T1000 (cell line): ENCODE data around the gene NEMP2.
"Not testable (repeated sequence)": the region's sequence is repeated elsewhere in the genome, so short reads cannot be mapped to it uniquely, and the experiment has no call there.

ENCODE experiments used
- DNase-seq: peaks from one replicate; lab custom pipeline; 2025; ENCODE audit warnings: mixed read lengths; lab: John Stamatoyannopoulos, UW

Gene NEMP2

GRCh38 chr2:190490502-190490901, 44.0 kb downstream of the NEMP2 start:
- DNase-seq, result no peak

DNA sequence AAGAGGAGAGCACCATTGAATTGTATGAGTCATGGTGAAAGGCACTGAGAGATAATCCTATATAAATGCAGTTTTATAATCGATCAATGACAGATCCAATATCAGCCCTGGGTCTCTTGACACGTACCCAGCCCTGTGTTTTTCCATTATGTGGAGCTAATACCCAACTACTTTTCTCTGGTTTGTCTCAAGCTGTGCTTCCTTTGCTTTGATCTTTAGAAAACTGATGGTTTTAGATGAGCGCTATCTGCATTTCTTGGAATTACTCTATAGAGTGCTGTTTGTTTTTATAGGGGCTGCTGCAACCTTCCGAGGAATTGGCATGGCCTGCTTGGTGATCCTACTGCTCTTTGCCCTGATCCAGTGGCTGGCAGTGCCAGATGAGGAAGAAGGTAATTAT, 45.0 kb downstream of the NEMP2 start:
- DNase-seq, result no peak

GRCh38 chr2:190488516-190489233, 45.8 kb downstream of the NEMP2 start:
- no peak for DNase-seq

DNA sequence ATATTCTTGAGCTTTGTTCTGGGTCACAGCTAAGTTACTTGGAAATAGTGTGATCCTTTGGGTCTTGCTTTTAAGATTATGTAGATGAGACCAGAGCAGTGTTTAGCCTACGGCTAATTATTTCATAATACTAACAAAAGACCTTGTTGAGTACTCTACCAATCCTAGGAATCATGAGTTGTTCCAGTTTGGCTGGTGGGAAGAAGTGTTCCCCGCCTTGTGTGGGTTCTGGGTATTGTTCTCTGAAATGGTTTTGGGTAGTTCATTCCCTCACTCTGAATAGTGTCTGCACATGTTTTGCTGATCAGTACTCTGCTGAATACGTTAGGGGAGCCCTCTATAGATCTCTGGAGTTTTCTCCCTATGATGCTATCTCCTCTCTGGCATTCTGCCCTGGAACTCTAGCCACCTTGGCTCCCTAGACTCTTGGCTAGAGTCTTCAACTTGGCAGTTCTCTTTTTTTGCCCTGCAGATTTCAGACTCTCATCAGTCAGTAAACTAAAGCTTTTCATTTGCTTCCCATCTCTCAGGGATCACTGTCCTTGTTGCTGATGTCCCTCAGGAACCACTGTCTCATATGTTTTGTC, 48.4 kb downstream of the NEMP2 start:
- no peak for DNase-seq

DNA sequence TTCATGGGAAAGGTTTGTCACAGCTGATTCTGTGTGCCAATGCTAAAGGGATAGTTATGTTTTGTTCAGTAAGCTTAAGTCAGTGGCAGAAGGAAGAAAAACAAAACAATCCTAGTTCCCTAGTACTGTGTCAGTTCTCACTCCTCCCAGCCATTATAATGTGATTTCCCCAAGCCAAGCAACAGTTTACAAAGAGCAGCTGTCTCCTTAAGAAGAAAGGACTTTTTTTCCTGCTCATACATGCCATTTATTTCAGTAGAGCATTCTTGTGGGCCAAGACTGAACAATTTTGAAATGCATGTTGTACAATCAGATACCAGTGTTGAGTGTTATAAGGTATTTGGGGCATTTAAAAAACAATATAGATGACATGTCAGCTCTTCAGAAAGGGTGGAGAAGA, 52.1 kb downstream of the NEMP2 start:
- no peak for DNase-seq

- no peak for DNase-seq
Measured at GRCh38 chr2:190481339-190481738, 53.2 kb downstream of the NEMP2 start.

DNA sequence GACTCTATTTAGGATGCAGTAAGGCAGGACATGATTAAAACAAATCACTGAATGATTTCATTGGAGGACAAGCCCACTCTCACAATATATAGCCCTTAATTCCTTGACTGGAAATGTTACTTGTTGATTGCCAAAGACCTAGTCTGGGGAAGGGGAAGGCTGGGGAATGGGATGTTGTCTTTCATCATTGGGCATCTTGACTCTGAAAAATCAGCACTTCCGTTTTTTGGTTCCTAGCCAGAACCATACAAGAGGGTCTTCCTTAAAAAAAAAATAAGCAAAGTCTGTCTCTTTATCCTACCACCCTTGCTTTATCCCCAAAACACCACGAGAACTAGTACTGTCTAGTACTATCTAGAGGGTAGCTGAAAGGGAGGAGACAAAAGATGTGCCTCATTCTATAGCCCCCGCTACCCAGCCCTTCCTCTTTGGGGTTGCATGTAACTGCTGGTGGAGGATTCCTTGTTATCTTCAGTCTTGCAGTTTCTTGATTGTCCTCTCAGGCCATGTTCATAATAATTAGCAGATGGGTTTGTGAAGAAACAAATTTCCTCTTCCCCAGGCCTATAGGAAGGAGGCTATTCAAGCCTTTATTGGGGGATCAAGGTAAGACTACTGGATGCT, 55.8 kb downstream of the NEMP2 start:
- no peak for DNase-seq

DNA sequence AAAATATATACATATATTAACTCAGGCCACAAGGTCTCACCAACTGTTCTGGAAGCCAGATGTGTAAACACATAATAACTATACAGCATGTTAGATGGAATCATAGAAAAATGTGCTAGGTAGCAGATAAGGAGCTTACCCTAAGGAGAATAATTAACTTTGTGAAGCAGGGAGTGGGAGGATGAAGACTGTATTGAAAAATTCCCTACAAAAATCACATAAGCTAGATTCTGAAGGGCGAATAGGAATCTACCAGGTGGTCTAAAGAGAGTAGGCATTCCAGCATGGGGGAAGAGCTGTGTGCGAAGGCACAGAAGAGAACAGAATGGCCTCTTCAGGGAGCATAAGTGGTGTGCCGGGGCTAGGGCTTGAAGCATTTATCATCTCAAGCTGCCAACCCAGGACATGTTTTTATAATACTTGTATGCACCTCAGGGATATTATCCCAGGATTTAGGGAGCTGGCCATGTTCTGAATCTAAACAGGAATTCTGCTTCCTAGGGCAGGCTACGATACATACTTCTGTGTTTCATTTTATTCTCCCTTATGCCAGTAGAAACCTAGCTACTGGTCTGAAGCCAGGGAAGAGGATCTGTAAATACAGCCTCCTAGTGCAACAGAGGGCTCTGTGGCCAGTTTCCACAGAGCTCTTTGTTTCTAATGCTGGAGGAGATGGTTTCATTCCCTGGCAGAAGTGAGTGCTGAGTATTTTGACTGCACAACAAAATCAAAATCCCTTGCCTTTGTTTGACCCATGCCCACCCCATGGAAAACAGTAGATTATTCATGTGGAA, 56.7 kb downstream of the NEMP2 start:
- no peak for DNase-seq

DNA sequence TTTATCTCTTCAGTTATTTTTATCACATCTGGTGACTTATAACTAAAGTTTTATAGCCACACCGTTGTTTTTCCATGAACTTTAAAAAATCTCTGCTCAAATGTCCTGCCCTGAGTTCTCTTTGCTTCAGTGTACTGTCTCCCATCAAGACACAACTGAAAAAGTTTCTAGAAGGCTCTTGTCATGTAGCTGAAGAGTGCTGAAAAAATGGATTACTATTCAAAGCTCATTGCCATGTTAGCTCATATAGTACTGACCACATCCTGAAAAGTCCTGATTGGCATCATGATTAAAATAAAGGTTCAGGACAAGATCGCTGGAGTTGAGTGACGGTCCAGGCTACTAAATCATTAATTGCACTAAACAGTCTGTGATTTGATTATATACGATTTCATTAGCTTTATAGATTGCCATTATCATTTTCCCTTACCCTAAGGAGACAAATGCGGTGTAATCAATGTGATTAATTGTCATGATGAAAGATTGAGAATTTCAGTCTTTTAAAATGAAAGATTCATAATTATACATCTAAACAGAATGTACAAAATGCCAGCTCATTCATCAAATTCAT, 64.2 kb downstream of the NEMP2 start:
- DNase-seq, result no peak

DNA sequence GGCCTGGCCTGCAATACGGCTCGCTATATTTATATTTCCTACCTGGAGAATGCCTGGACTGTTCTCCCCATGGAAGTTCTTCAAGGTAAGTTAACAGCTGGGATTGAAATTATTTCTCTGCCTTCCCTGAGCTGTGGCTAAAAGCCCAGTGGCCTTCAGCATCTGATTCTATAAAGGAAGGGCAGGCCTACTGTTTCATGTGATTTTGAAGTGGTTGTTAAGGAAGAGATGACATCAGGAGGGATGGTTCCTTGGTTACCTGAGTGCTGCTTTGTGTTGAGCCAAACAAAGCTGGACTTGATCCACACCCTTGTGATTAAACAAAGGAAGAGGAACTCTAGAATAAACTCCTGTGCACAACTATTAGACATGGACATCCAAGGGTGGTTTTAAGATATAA, 64.8 kb downstream of the NEMP2 start:
- DNase-seq, result no peak

GRCh38 chr2:190468814-190469569, 65.5 kb downstream of the NEMP2 start:
- DNase-seq, result peak; percentile 68

DNA sequence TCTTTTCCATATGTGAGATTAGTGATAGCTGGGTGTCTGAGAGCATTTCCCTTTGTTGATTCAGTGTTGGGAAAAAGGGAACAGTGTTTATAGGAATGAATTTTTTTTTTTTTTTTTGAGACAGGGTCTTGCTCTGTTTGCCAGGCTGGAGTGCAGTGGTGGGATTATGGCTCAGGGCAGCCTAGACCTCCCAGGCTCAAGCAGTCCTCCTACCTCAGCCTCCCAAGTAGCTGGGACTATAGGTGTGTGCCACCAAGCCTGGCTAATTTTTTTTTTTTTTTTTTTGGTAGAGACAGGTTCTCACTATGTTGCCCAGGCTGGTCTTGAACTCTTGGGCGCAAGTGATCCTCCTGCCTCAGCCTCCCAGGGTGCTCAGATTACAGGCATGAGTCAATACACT, 66.2 kb downstream of the NEMP2 start:
- DNase-seq, result not testable (repeated sequence)

DNA sequence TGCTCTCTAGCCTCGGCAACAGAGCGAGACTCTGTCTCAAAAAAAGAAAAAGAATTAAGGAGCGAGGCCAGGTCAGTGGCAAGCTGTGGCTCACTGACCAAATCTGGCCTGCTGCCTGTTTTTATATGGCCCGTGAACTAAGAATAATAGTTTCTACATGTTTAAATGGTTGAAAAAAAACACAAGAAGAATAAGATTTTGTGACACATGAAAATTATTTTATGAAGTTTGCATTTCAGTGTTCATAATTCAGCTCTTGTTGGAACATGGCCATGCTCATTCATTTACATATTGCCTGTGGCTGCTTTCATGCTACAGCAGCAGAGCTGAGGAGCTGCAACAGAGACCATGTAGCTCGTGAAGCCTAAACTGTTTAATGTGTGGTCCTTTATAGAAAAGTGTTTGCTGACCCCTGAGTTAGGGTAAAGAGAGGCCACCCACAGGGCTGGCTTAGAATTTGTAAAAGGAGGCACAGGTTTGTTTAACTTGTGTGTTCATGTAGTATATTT, 66.9 kb downstream of the NEMP2 start:
- no peak for DNase-seq

- no peak for DNase-seq
Measured at GRCh38 chr2:190466819-190467446, 67.6 kb downstream of the NEMP2 start.

DNA sequence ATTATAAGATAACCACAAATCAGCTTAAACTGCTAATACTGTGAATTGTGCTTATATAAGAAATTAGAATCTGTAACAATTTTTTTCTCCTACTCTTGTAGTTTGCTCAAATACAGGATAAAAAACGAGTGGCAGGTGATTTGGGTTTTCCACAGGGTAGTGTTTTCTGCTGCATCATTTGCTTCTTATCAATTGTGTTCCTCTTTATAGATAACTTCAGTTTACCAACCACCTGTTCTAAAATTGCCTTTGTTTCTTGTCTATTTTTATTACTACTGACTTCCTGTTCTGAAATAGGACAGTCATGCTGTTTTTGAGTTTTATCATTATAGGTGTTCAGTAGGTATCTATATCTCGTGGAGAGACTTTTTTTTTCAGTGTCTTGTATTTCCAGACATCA, 69.5 kb downstream of the NEMP2 start:
- DNase-seq, result no peak

DNA sequence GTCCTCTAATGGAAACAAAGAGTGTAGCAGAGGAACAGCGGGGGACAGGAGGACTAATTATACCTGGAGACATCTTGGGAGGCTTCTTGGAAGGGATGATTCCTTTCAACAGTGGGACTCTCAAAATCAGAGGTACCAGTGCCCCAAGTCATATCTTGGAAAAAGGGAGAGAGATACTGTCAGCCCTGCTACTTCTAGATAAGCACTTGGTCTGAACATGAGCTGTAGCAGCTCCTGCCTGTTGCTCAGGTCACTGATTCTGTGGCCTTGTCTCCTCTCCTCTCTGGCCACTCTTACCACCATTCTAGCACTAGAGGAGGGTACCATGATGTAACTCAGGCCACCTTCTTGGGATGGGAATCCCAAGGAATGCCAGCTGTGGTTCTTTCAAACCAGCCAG, 71.9 kb downstream of the NEMP2 start:
- no peak for DNase-seq

GRCh38 chr2:190462181-190462580, 72.3 kb downstream of the NEMP2 start:
- no peak for DNase-seq

- no peak for DNase-seq
Measured at GRCh38 chr2:190460487-190460886, 74.0 kb downstream of the NEMP2 start.

- DNase-seq, result no peak
Measured at GRCh38 chr2:190459881-190460280, 74.6 kb downstream of the NEMP2 start.

- DNase-seq, result no peak
Measured at GRCh38 chr2:190458352-190459107, 76.0 kb downstream of the NEMP2 start.
